Measurements from ENCODE around the gene ATF1. TPM values are rescaled to one million over a fixed set of nuclear protein-coding genes. Genes with fewer than 3 reads are reported as not detected.

ATF1 gene
- total RNA-seq, 2 donors from 2014 or later: 7.5 to 9.6 TPM

- ATAC-seq (no peak), DNase-seq (no peak)
- intact Hi-C loops (cut with DNase I): loop anchor here (10.0 kb wide), 1 partner anchor 146 kb away; no protein-coding TSS in a partner anchor
- Histone ChIP-seq H3K4me1 (no peaks in the 10 kb centered on the region), H3K27ac (no peak overlapping the region), H3K36me3 (replicated peaks in 1 of 2; ENCODE audit: insufficient read depth in 1 of 2, low read depth in 2 of 2) (no peaks in the 10 kb centered on the region), H3K4me3 (no peak overlapping the region), H3K27me3 (no peaks in the 10 kb centered on the region), H3K9me3 (peaks cover 0 to under 1% (median 0%) of the 10 kb centered on the region in 3 donors)
- TF ChIP-seq CTCF (IDR thresholded peaks at IDR 0.05): no peak
- 83 to 85% methylated on average over 2 of the region's 2 CpGs for WGBS, 2 donors
Measured at GRCh38 chr12:50839042-50839441, 75.1 kb downstream of the ATF1 start.

GRCh38 chr12:50840809-50841487, 77.0 kb downstream of the ATF1 start:
- H3K36me3 ChIP-seq (replicated peaks in 1 of 2; ENCODE audit: insufficient read depth in 1 of 2, low read depth in 2 of 2): no peaks in the 10 kb centered on the region
- no peaks in the 10 kb centered on the region for H3K27me3 ChIP-seq
- DNase-seq (no peak), ATAC-seq (no peak)
- no peaks in the 10 kb centered on the region for H3K4me1 ChIP-seq
- no peaks in the 10 kb centered on the region for H3K9me3 ChIP-seq
- intact Hi-C loops (cut with DNase I): no loop called here
- H3K27ac ChIP-seq: no peak overlapping the region
- H3K4me3 ChIP-seq: no peak overlapping the region
- 93% methylated on average over 7 of the region's 7 CpGs for WGBS, 2 donors
- no peak for TF ChIP-seq POLR2A (IDR thresholded peaks at IDR 0.05)
- TF ChIP-seq CTCF (IDR thresholded peaks at IDR 0.05): no peak

- H3K4me1 ChIP-seq: no peaks in the 10 kb centered on the region
- H3K9me3 ChIP-seq: no peaks in the 10 kb centered on the region
- H3K27ac ChIP-seq: peak overlapping the region in 1 of 4 donors; percentile 67
- no peak overlapping the region for H3K4me3 ChIP-seq
- no peaks in the 10 kb centered on the region for H3K27me3 ChIP-seq
- 45 to 46% methylated on average over 7 of the region's 7 CpGs for WGBS, 2 donors
- TF ChIP-seq CTCF (IDR thresholded peaks at IDR 0.05): no peak
- TF ChIP-seq POLR2A (IDR thresholded peaks at IDR 0.05): no peak
- no peak for DNase-seq
- ATAC-seq: peak; percentile 10
- no peaks in the 10 kb centered on the region for H3K36me3 ChIP-seq (replicated peaks in 1 of 2; ENCODE audit: insufficient read depth in 1 of 2, low read depth in 2 of 2)
- intact Hi-C loops (cut with DNase I): no loop called here
Measured at GRCh38 chr12:50841716-50842531, 78.0 kb downstream of the ATF1 start.

GRCh38 chr12:50842637-50843493, 79.0 kb downstream of the ATF1 start, which contains the start of gene TMPRSS12:
TMPRSS12 (plus strand) TSS chr12:50842926; CDS start chr12:50842965, 39 bp downstream.
- intact Hi-C loops (cut with DNase I): no loop called here
- Histone ChIP-seq H3K9me3 (no peaks in the 10 kb centered on the region), H3K27ac (peak within 1 kb of the TSS in 3 of 4 donors; percentile 54 to 67 (median 57)), H3K4me3 (peak within 1 kb of the TSS in 1 of 2 donors; percentile 7), H3K4me1 (no peaks in the 10 kb centered on the region), H3K36me3 (replicated peaks in 1 of 2; ENCODE audit: insufficient read depth in 1 of 2, low read depth in 2 of 2) (no peaks in the 10 kb centered on the region), H3K27me3 (no peaks in the 10 kb centered on the region)
- peak; percentile 37 to 61 (median 46) for DNase-seq
- 32 to 40% methylated on average over 18 to 36 of the region's 36 CpGs for WGBS, 2 donors
- peak; percentile 73 for ATAC-seq
- TF ChIP-seq POLR2A (IDR thresholded peaks at IDR 0.05) (peak in 2 of 3 donors; percentile 21 to 44), CTCF (IDR thresholded peaks at IDR 0.05) (peak in 4 of 7 experiments; percentile 9 to 39 (median 21))
